GM18907 (cell line): Measurements from ENCODE around the gene ZNF367.
A peak's percentile ranks its signal among the peaks of the same experiment; 100 is the strongest.

Experiments
- ATAC-seq: cut with Tn5 transposase; IDR thresholded peaks from one replicate; pipeline ENCODE4 v1.9.1; 2021; ENCODE audit warnings: mild to moderate bottlenecking, moderate library complexity; ENCODE audit not compliant: unreplicated experiment

The ZNF367 gene

DNA sequence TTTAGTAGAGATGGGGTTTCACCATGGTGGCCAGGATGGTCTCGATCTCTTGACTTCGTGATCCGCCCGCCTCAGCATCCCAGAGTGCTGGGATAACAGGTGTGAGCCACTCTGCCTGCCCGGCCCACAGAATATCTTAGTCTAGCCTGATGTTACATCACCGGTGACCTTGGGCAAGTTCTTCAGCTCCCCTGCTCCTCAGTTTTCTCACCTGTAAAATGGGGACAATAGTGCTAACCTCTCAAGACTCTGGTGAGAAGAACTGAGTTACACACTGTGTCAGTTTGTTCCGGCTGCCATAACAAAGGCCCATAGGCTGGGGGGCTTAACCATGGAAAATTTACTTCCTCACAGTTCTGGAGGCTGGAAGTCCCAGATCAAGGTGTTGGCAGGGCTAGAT lies 19.3 kb upstream of the ZNF367 start:
- no peak for ATAC-seq

GRCh38 chr9:96436456-96437126 lies 18.4 kb upstream of the ZNF367 start:
- no peak for ATAC-seq

DNA sequence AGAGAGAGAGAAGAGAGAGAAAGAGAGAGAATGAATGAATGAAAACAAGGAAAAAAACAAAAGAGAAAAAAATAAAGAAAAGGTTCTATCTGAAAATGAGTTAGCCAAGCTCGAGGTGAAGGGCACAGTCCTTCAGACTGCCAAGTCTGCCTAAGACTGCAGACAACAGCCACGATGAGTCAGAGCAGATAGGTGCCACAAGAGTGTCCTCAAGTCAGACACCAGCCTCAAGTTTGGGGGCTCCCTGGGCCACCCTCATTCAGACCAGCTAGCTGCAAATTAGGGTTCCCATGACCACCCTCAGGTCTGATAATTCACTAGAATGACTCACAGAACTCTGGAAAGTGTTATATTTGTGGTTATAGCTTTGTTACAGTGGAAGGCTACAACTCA lies 17.9 kb upstream of the ZNF367 start:
- ATAC-seq, result no peak

- ATAC-seq, result no peak
These were observed 17.2 kb upstream of the ZNF367 start for GRCh38 chr9:96435345-96435744.

DNA sequence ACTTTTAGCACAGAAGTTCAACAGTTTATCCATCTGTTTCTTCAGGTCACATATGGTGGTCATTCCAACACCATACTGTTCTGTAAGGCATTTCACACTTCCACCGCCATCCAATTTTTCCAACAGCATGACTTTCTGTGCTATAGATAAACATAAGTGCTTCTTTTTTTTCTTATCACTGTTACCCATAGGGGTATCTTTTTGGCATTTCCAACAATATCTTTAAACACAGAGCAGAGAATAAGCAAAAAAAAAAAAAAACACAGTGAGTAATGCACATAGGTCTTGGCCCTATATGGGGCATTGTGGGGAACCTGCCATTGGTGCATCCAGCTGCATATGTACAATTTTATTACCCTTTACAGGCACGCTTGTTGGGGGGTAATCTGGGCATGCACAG lies 12.2 kb upstream of the ZNF367 start:
- no peak for ATAC-seq

DNA sequence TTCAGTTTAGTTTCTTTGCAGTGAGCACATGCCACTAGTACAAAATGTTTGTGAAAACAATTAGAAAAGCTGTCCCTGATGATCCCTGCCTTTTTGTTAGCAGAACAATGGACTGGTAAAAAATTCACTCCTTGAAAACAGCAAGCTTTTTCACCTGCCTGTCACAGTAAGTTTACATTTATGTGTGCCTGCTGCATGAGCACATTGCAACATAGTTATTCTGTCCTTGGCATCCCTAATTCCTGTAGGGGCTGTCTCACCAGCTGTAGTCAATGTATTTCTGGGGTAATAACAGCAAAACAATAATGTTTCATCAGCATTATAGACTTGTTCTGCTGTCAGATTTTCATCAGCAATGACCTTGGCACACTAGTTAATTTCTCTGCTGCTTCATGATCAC lies 11.6 kb upstream of the ZNF367 start:
- ATAC-seq, result no peak

GRCh38 chr9:96425500-96426169 lies 7.5 kb upstream of the ZNF367 start:
- ATAC-seq, result no peak

DNA sequence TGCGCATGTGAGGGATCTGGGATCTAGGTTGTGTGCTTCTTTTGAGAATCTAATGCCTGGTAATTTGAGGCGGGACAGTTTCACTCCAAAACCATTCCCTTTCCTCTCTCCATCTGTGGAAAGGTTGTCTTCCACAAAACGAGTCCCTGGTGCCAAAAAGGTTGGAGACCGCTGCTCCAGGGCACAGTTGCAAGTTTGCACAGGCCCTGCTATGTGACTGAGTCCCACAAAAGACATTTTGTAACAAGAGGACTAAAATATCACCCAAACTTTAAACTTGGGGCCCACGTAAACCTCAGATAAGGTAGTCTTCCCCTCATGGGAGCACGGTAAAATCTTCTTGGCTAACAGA lies 5.8 kb upstream of the ZNF367 start:
- ATAC-seq, result no peak

- no peak for ATAC-seq
These were observed 5.3 kb upstream of the ZNF367 start for GRCh38 chr9:96423322-96423984.

DNA sequence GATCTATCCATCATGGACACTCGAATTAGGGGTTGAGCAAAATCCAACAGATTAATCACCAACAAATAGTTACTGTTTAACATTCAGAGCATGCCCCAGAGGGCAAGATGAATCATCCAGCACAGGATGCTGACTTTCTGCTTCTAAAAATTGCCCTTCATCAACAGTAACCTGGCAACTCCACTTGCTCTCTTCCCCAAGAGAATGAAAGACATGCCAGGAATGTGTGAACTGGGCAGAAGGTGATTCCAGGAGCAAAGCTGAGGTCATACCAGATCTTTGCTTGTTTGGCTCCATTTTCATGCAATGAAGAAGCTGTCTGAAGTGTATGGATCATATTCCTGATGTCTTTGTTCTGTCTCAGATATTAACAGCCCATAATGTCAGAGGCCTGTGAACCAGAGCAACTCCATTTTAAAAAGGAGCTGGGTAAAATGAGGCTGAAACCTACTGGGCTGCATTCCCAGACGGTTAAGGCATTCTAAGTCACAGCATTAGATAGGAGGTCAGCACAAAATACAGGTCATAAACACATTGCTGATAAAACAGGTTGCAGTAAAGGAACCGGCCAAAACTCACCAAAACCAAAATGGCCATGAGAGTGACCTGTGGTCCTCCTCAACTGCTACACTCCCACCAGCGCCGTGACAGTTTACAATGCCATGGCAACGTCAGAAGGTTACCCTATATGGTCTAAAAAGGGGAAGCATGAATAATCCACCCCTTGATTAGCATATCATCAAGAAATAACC lies 2.5 kb upstream of the ZNF367 start:
- ATAC-seq, result no peak

GRCh38 chr9:96419691-96419969 lies 1.5 kb upstream of the ZNF367 start:
- no peak for ATAC-seq

DNA sequence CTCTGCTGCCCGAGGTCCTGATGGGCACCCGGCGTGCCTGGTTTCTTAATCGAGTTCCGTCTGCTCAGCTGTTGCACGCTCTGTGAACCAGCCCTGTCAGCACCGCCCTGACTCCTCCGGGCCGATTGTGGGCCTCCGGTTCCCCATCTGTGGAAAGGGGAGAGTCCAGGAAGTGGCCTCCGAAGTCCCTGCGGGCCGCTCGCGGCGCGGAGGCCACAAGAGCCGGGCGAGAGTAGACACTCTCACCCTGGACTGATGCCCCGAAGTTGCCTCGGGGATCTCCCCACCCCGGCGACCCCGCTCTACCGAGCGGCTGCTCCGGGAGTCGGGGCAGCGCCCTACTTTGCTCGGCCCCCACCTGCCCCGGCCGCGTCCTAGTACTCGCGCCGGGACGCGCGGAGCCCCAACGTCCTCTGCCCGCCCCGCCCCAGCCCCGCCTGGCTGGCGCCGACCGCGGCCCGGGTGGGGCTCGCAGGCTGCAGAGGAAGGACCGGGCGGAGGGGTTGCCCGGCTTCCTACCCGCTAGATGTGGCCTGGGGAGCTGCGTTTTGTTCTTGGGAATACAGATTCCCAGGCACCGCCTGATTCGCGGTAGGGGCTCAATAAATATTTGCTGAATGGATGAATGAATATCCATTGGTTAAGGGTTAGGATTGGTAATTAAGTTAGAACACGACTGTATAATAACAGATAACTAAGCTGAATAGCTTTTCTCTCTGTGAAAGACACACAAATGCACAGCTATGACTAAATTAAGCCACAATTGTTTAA lies 935 bp upstream of the ZNF367 start:
- peak; percentile 44 for ATAC-seq

DNA sequence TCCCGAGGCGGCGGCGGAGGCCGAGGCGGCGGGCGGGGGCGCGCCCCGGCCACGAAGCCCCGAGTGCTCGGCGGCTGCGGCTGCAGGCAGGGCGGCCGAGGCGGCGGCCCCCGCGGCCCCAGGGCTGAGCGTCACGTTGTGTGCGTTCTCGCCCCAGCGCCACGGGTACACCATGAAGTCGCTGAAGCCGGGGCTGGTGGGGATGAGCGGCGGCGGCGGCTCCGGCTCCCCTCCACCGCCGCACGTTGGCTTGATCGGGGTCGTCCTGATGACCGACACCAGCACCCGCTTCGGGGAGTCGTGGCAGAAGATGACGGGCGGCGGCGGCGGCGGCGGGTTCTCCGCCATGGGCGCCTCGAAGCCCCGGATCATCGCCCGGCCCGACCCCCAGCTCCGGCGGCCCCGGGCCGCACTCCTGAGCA lies 498 bp downstream of the ZNF367 start:
- ATAC-seq, result peak; percentile 1

DNA sequence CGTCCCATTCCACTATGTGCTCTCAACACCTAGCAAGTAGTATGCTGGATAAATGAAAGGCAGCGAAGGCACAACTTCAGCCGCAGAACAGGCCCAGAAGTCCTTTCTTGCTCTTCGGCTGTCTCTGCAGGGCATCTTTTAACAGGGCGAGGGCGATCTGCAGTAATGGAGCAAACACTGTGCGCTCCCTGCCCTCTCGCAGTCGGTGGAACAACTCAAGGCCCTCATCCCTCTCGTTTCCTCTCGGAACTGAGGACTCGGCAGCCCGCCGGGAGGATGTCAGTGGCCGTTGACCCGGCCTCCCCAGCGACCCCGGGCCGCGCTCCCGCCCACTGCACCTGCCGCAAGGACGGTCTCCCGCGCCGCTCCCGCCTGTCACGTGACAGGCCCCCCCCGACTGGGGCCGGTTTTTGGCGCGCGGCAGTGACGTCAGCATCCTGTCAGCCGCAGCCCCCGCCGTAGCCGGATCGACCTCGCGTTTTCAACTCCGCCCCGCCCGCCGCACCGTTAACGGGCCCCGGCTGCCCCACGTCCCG lies 1.1 kb downstream of the ZNF367 start:
- ATAC-seq, result peak; percentile 30

DNA sequence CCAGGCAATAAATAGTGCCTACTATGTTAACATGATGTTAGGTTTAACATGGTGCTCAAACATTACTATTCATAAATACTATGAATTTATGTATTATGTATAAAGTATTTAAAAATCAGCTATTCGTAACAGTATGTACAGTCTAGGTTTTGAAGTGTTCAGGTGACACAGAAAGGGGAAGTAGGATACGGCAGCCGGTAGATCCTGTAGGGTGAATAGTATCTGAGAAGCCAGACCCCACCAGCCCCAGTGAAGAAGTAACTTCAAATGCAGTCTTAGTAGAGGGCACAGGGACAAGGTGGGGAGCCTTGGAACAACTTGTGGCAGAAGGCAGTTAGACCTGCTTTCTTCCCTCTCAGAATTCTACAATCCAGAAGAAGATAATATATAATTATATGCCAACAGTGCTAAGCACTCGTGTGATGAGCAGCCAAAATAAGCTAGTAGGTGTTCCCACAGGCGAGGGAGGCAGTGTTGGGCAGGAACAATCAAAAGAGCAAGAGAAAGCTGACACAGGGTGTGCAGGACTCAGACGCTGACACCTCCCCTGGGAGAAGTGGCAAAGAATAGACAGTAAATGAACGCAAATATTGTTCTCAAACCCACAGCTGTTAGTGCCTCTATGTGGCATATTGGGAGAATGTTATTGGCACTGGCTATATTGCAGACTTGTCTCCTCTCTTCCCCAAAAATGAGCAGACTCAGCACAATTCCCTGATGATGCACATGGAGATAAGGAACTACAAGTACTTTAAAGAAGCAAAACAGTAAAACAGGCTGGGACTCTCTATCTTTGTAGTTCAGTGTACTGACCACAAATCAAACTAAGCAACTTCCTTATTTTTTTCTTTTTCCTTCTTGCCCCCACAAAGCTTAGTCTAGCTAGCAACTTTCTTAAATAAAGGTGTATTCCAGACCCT lies 4.6 kb downstream of the ZNF367 start:
- peak; percentile 26 for ATAC-seq

- ATAC-seq, result no peak
These were observed 5.8 kb downstream of the ZNF367 start for GRCh38 chr9:96412174-96412913.

GRCh38 chr9:96411129-96411838 lies 6.9 kb downstream of the ZNF367 start:
- no peak for ATAC-seq
